Heart left ventricle (tissue), 13 donors: ENCODE results near the gene MPPE1.

ENCODE experiments used
- CTCF ChIP-seq, 12 donors: fragments of 200-600 bp; sonication (generic) in 4 of 12; IDR thresholded peaks; one replicate each; pipeline versions ENCODE4 v1.5.0 to v1.8.0; 2018 to 2022; ENCODE audit warnings: antibody characterized with exemption in 12 of 12, mild to moderate bottlenecking in 5 of 12
- POLR2A ChIP-seq, 2 donors: fragments of 450-650 bp; IDR thresholded peaks; one replicate each; pipeline ENCODE4 v1.6.1; 2017; ENCODE audit warnings: antibody characterized with exemption in 2 of 2, mild to moderate bottlenecking in 2 of 2, moderate library complexity in 2 of 2
- donor health status: ischemic (EF 13 %, LVEDD 7.1; RV severe dilation, severe dysfunction).
- donor health status: DM: no; HTN: yes; CAD: no.
- donor health status: DM: no; HTN: no; CAD: no.
- donor health status: ischemic (EF 25% LVEDD 6.9; RV normal size, moderate dysfunction).
- donor health status: ischemic (EF 25% LVEDD 5.7; RV mildly dilated, moderate dysfunction).
- donor health status: ischemic (EF 35%, LVEDD 5.7; RV mildly dilated, moderate dysfunction).
- donor health status: nonischemic (EF 11% LVEDD 7.7; RV severe dilation, severe dysfunction).
- donor health status: DM: yes; HTN: yes; CAD: no.
- donor health status: PGD.
- donor health status: ischemic (EF 29% LVEDD 5.4; RV normal size, mild dysfunction).
- donor health status: nonischemic (EF 23%, LVEDD 6.1; RV moderate dilation, normal function).

DNA sequence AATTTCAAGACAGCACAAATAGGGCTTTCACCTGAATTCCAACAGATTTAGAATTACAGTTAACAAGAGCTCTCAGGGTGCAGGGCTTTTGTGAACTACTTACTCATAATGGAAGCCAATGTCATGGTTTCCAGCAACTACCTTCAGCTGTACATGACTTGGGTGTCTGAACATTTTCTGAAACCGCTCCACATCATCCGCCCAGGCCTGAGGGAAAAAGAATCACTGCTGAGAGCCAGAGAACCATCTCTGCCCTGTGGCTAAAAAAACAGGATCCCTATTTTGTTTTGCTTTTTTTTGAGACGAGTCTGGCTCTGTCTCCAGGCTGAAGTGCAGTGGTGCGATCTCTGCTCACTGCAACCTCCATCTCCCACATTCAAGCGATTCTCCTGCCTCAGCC, 18.8 kb downstream of the MPPE1 start:
- TF ChIP-seq CTCF (IDR thresholded peaks at IDR 0.05) (no peak), POLR2A (IDR thresholded peaks at IDR 0.05) (no peak)
